ENCODE results near the gene CEL. TPM values are rescaled to one million over a fixed set of nuclear protein-coding genes. Genes with fewer than 3 reads are reported as not detected.

CEL gene
- total and polyA plus RNA-seq, 2 donors from 2014 or later: 1.0 to 16.7 TPM

DNA sequence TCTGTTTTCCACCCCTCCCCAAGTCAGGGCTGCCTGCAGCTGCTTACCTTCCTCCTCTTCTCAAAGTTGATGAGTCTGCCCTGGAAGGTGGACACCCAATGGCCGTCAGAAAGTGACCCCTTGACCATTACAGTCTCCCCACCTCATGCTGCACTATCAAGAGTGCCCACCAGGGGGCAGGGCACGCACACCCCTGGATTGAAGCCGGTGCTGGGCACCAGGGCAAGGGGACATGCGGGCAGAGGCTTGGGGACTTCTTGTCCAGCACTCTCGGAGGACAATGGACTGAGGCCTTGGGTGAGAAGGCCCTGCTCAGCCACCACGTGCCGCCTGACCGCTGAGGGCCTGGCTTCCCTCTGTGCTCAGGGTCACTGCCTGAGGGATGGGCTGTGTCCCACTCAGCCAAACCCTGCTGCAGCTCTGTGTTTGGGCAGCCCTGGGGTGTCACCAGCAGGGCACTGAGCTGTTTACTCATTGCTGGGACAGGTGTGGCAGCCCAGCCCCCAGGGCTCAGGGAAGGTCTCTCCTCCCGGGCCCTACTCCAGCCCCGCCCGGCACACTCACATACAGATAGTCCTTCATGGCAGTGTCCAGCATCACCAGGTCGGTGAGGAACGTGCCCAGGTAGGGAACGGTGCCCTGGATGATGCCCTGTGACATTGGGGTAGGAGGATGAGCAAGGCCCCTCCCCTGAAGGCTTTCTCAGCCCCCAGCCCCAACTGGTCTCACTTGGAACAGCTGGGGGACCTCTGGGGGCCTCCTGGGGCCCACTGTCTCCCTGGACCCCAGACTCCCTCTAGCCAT is 41.6 kb downstream of the CEL start:
- TF ChIP-seq, protein P1, sequence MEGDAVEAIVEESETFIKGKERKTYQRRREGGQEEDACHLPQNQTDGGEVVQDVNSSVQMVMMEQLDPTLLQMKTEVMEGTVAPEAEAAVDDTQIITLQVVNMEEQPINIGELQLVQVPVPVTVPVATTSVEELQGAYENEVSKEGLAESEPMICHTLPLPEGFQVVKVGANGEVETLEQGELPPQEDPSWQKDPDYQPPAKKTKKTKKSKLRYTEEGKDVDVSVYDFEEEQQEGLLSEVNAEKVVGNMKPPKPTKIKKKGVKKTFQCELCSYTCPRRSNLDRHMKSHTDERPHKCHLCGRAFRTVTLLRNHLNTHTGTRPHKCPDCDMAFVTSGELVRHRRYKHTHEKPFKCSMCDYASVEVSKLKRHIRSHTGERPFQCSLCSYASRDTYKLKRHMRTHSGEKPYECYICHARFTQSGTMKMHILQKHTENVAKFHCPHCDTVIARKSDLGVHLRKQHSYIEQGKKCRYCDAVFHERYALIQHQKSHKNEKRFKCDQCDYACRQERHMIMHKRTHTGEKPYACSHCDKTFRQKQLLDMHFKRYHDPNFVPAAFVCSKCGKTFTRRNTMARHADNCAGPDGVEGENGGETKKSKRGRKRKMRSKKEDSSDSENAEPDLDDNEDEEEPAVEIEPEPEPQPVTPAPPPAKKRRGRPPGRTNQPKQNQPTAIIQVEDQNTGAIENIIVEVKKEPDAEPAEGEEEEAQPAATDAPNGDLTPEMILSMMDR (IDR thresholded peaks at IDR 0.05; ENCODE audit: borderline replicate concordance, extremely low read depth, insufficient read depth): peak; percentile 96
- no peak overlapping the region for H3K4me3 ChIP-seq (ENCODE audit: low read length in 3 of 3)
- H3K27ac ChIP-seq (ENCODE audit: low read depth in 2 of 2, low read length in 2 of 2): no peak overlapping the region
- no peak overlapping the region for H3K9ac ChIP-seq (ENCODE audit: low read length in 3 of 3)
- H3K4me1 ChIP-seq (ENCODE audit: control insufficient read depth in 2 of 3, insufficient read depth in 2 of 3, low read depth in 1 of 3, low read length in 3 of 3): no peaks in the 10 kb centered on the region
- no peaks in the 10 kb centered on the region for H3K27me3 ChIP-seq (ENCODE audit: control insufficient read depth, insufficient read depth, low read length)
- H3K36me3 ChIP-seq (ENCODE audit: control insufficient read depth in 2 of 3, insufficient read depth in 3 of 3, low read length in 3 of 3): peaks cover 2 to 54% (median 30%) of the 10 kb centered on the region in 3 donors
- no peaks in the 10 kb centered on the region for H3K9me3 ChIP-seq (ENCODE audit: control insufficient read depth in 2 of 3, insufficient read depth in 1 of 3, low read length in 3 of 3)
- intact Hi-C loops (cut with DNase I): loop anchor here (5.0 kb wide), 1 partner anchor 39 kb away; no protein-coding TSS in a partner anchor
- peak in 4 of 5 donors; percentile 56 to 85 (median 75) for DNase-seq
- FAIRE-seq: no peak

DNA sequence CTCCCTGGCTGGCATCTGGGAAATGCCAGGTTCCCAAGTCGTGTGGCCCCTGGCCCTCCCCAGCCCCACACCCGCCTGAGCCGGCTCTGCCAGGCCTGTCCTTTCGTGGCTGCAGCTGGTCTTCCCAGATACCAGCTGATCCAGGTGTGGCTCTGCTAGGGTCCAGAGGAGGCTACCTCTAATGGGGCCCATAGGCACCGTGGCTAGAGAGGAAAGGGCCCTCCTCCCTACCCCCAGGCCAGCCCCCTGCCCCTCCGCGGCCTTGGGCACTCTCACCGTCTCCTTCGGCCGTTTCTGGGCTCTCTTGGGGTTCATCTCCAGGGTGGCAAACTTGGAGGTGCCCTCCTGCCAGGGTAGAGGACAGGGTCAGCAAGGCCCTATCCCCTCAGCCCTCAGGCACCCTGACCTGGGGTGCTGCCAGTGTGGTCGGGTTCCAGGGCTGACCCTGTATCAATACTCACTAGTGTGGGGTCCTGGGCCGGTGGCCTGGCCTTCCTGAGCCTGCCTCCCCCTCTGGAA is 42.3 kb downstream of the CEL start:
- Histone ChIP-seq H3K9ac (ENCODE audit: low read length in 3 of 3) (no peak overlapping the region), H3K4me3 (ENCODE audit: low read length in 3 of 3) (no peak overlapping the region), H3K9me3 (ENCODE audit: control insufficient read depth in 2 of 3, insufficient read depth in 1 of 3, low read length in 3 of 3) (no peaks in the 10 kb centered on the region), H3K36me3 (ENCODE audit: control insufficient read depth in 2 of 3, insufficient read depth in 3 of 3, low read length in 3 of 3) (peaks cover 2 to 53% (median 29%) of the 10 kb centered on the region in 3 donors), H3K4me1 (ENCODE audit: control insufficient read depth in 2 of 3, insufficient read depth in 2 of 3, low read depth in 1 of 3, low read length in 3 of 3) (no peaks in the 10 kb centered on the region), H3K27me3 (ENCODE audit: control insufficient read depth, insufficient read depth, low read length) (no peaks in the 10 kb centered on the region), H3K27ac (ENCODE audit: low read depth in 2 of 2, low read length in 2 of 2) (no peak overlapping the region)
- intact Hi-C loops (cut with DNase I): loop anchor here (5.0 kb wide), 1 partner anchor 38 kb away; no protein-coding TSS in a partner anchor
- peak in 2 of 5 donors; percentile 37 to 68 for DNase-seq
- FAIRE-seq: no peak
- TF ChIP-seq, protein P1 (IDR thresholded peaks at IDR 0.05; ENCODE audit: borderline replicate concordance, extremely low read depth, insufficient read depth): no peak

DNA sequence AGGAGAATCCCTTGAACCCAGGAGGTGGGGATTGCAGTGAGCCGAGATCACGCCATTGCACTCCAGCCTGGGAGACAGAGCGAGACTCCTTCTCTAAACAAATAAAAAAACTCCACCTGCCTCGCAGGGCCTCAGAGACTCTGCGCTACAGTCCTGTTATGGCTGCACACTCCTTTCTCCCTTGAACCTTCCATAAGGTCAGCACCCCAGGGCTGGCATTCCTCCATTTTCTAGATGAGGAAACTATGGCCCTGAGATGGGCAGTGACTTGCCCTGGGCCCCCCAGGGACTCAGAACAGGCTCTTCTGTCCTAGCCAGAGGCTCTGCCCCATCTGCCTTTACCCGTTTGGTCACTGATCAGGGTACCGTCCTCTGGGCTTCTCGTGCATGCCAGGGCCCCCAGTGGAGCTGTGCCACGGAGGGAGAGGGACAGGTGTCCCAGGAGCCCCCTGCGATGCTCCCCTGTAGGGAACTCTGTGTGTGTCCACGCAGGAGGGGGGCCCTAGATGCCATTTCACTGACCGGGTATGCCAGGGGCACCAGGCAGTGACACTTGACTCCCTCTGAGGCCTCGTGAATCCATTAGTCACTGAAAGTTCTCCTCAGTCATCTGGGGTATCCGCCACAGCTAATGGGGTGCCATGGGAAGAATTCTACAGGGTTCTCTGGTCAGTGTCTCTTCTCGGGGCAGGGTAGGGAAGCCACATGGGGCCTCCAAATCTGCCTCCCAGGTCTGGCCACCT is 43.1 kb downstream of the CEL start:
- Histone ChIP-seq H3K27ac (ENCODE audit: low read depth in 2 of 2, low read length in 2 of 2) (no peak overlapping the region), H3K27me3 (ENCODE audit: control insufficient read depth, insufficient read depth, low read length) (no peaks in the 10 kb centered on the region), H3K4me3 (ENCODE audit: low read length in 3 of 3) (no peak overlapping the region), H3K9ac (ENCODE audit: low read length in 3 of 3) (no peak overlapping the region), H3K4me1 (ENCODE audit: control insufficient read depth in 2 of 3, insufficient read depth in 2 of 3, low read depth in 1 of 3, low read length in 3 of 3) (no peaks in the 10 kb centered on the region), H3K36me3 (ENCODE audit: control insufficient read depth in 2 of 3, insufficient read depth in 3 of 3, low read length in 3 of 3) (peaks cover 0 to 56% (median 27%) of the 10 kb centered on the region in 3 donors), H3K9me3 (ENCODE audit: control insufficient read depth in 2 of 3, insufficient read depth in 1 of 3, low read length in 3 of 3) (no peaks in the 10 kb centered on the region)
- intact Hi-C loops (cut with DNase I): loop anchor here (5.0 kb wide), 1 partner anchor 37 kb away; no protein-coding TSS in a partner anchor
- FAIRE-seq (no peak), DNase-seq (peak in 2 of 5 donors; percentile 19 to 55)
- TF ChIP-seq, protein P1 (IDR thresholded peaks at IDR 0.05; ENCODE audit: borderline replicate concordance, extremely low read depth, insufficient read depth): no peak
